ENCODE results near the gene KCNH6. TPM values are rescaled to one million over a fixed set of nuclear protein-coding genes. Genes with fewer than 3 reads are reported as not detected.

The KCNH6 gene
- total RNA-seq, 1 experiment from 2014 or later: not detected

GRCh38 chr17:63550817-63551639, 27.9 kb downstream of the KCNH6 start:
- CTCF ChIA-PET: interaction anchor here (0.5 kb wide), 1 partner anchor 192 kb away, joined by 4 read pairs; no protein-coding TSS in a partner anchor
- BruUV-seq (replicated peaks): TSS peak; percentile 37
- peak; percentile 78 for DNase-seq (ENCODE audit: low spot score)

GRCh38 chr17:63552211-63552610, 29.1 kb downstream of the KCNH6 start:
- ChIA-PET CTCF (no interaction called here), POLR2A (ENCODE audit: low non-redundant PET) (no interaction called here)
- Histone ChIP-seq H3K36me3 (ENCODE audit: insufficient read depth, low read length, poor library complexity, severe bottlenecking) (no peaks in the 10 kb centered on the region), H3K4me3 (ENCODE audit: low read depth, low read length, poor library complexity, severe bottlenecking) (peak overlapping the region; percentile 90), H3K9me3 (ENCODE audit: low read depth, low read length, poor library complexity, severe bottlenecking) (no peaks in the 10 kb centered on the region), H3K27me3 (replicated peaks; ENCODE audit: insufficient read depth, low read depth, low read length, poor library complexity) (no peaks in the 10 kb centered on the region), H3K27ac (ENCODE audit: low read depth, low read length, poor library complexity, severe bottlenecking) (peak overlapping the region; percentile 91), H3K4me1 (ENCODE audit: insufficient read depth, low read length, poor library complexity, severe bottlenecking) (peaks cover 4% of the 10 kb centered on the region)
- no peak for TF ChIP-seq CTCF (conservative IDR thresholded peaks at IDR 0.05; ENCODE audit: low read depth, low read length)
- no peak for TF ChIP-seq EZH2 (IDR thresholded peaks at IDR 0.05; ENCODE audit: borderline replicate concordance, low read depth, low read length, poor library complexity, severe bottlenecking)
- intact Hi-C loops (cut with micrococcal nuclease; ENCODE audit: unreplicated experiment): no loop called here
- no TSS peak for BruUV-seq (replicated peaks)
- no peak for DNase-seq (ENCODE audit: low spot score)

More at GRCh38 chr17:63550817-63551639, 27.9 kb downstream of the KCNH6 start:
- Histone ChIP-seq H3K27me3 (replicated peaks; ENCODE audit: insufficient read depth, low read depth, low read length, poor library complexity) (no peaks in the 10 kb centered on the region), H3K4me3 (ENCODE audit: low read depth, low read length, poor library complexity, severe bottlenecking) (peak overlapping the region; percentile 90), H3K9me3 (ENCODE audit: low read depth, low read length, poor library complexity, severe bottlenecking) (no peaks in the 10 kb centered on the region), H3K4me1 (ENCODE audit: insufficient read depth, low read length, poor library complexity, severe bottlenecking) (peaks cover 4% of the 10 kb centered on the region), H3K36me3 (ENCODE audit: insufficient read depth, low read length, poor library complexity, severe bottlenecking) (no peaks in the 10 kb centered on the region), H3K27ac (ENCODE audit: low read depth, low read length, poor library complexity, severe bottlenecking) (peak overlapping the region; percentile 91)
- POLR2A ChIA-PET (ENCODE audit: low non-redundant PET): interaction anchor here (0.5 to 0.7 kb wide), 2 partner anchors 45 to 91 kb away, joined by 9 to 23 read pairs; no protein-coding TSS in a partner anchor
- TF ChIP-seq EZH2 (IDR thresholded peaks at IDR 0.05; ENCODE audit: borderline replicate concordance, low read depth, low read length, poor library complexity, severe bottlenecking) (no peak), CTCF (conservative IDR thresholded peaks at IDR 0.05; ENCODE audit: low read depth, low read length) (no peak)
- intact Hi-C loops (cut with micrococcal nuclease; ENCODE audit: unreplicated experiment): no loop called here

GRCh38 chr17:63555500-63556156, 32.5 kb downstream of the KCNH6 start:
- ChIA-PET CTCF (no interaction called here), POLR2A (ENCODE audit: low non-redundant PET) (no interaction called here)
- Histone ChIP-seq H3K4me3 (ENCODE audit: low read depth, low read length, poor library complexity, severe bottlenecking) (no peak overlapping the region), H3K4me1 (ENCODE audit: insufficient read depth, low read length, poor library complexity, severe bottlenecking) (no peaks in the 10 kb centered on the region), H3K27me3 (replicated peaks; ENCODE audit: insufficient read depth, low read depth, low read length, poor library complexity) (no peaks in the 10 kb centered on the region), H3K9me3 (ENCODE audit: low read depth, low read length, poor library complexity, severe bottlenecking) (no peaks in the 10 kb centered on the region), H3K36me3 (ENCODE audit: insufficient read depth, low read length, poor library complexity, severe bottlenecking) (no peaks in the 10 kb centered on the region), H3K27ac (ENCODE audit: low read depth, low read length, poor library complexity, severe bottlenecking) (no peak overlapping the region)
- intact Hi-C loops (cut with micrococcal nuclease; ENCODE audit: unreplicated experiment): no loop called here
- DNase-seq (ENCODE audit: low spot score): no peak
- no TSS peak for BruUV-seq (replicated peaks)
- TF ChIP-seq CTCF (conservative IDR thresholded peaks at IDR 0.05; ENCODE audit: low read depth, low read length) (no peak), EZH2 (IDR thresholded peaks at IDR 0.05; ENCODE audit: borderline replicate concordance, low read depth, low read length, poor library complexity, severe bottlenecking) (no peak)

Measured in A673 (cell line).